HL-60 (cell line): ENCODE results near the gene MAML1.

Experiments used
- DNase-seq, 2 experiments: peaks; one replicate each; pipeline ENCODE4 v3.0.0-alpha.2; 2010 to 2020; ENCODE audit warnings: low read depth in 1 of 2, low spot score in 1 of 2
- H3K27ac ChIP-seq: fragments of 250-450 bp; sonication (Bioruptor Pico); replicated peaks from 2 replicates; pipeline ENCODE4 v1.5.1; 2020; ENCODE audit warnings: mild to moderate bottlenecking, moderate library complexity
- H3K27me3 ChIP-seq: fragments of 250-450 bp; sonication (Bioruptor Pico); 2 replicates; pipeline ENCODE4 v1.5.1; 2021; ENCODE audit warnings: mild to moderate bottlenecking, moderate library complexity; ENCODE audit not compliant: insufficient read depth, poor library complexity, severe bottlenecking
- H3K4me3 ChIP-seq: replicated peaks from 2 replicates; pipeline ENCODE4 v1.5.1; 2011; ENCODE audit warnings: mild to moderate bottlenecking, control low read depth, low read length; ENCODE audit not compliant: insufficient read depth
- CTCF ChIP-seq: IDR thresholded peaks from one replicate; pipeline ENCODE4 v1.5.1; 2011; ENCODE audit warnings: low read length, control low read depth, inconsistent platforms; ENCODE audit not compliant: insufficient read depth
- GABPA ChIP-seq: IDR thresholded peaks from 2 replicates; pipeline ENCODE4 v1.6.1; 2012; ENCODE audit warnings: low read depth
- POLR2AphosphoS5 ChIP-seq: IDR thresholded peaks from 2 replicates; pipeline ENCODE4 v1.6.1; 2012; ENCODE audit warnings: low read depth
- REST ChIP-seq: IDR thresholded peaks from 2 replicates; pipeline ENCODE4 v1.6.1; 2012; ENCODE audit warnings: low read depth; ENCODE audit not compliant: insufficient replicate concordance
- SPI1 ChIP-seq: IDR thresholded peaks from 2 replicates; pipeline ENCODE4 v1.6.1; 2012; ENCODE audit warnings: low read depth, mild to moderate bottlenecking, borderline replicate concordance

Gene MAML1

DNA sequence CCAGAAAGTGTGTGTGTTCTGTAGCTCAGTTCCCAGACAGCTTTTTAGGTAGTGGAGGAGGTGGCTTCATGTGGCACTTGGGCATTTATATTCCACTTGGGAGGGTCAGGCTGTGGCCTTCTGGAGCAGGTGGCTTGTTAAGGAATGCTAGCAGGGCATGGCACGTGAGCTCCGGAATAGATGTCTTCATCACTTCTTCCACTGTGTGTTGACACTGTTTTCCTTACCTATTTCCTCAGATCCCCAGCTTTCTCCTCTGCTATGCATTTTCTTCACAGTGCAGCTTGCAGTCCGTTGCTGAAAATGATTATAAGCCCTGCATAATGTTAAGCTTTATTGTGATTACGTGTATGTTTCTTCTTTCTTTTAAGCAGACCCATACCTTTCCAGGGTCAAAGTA lies 3.3 kb upstream of the MAML1 start:
- Histone ChIP-seq H3K27ac (no peak overlapping the region), H3K27me3 (no peaks in the 10 kb centered on the region), H3K4me3 (no peak overlapping the region)
- TF ChIP-seq REST (no peak), POLR2AphosphoS5 (peak; percentile 45; the same call in 1 of the 2 replicates), CTCF (no peak)
- no peak for DNase-seq

DNA sequence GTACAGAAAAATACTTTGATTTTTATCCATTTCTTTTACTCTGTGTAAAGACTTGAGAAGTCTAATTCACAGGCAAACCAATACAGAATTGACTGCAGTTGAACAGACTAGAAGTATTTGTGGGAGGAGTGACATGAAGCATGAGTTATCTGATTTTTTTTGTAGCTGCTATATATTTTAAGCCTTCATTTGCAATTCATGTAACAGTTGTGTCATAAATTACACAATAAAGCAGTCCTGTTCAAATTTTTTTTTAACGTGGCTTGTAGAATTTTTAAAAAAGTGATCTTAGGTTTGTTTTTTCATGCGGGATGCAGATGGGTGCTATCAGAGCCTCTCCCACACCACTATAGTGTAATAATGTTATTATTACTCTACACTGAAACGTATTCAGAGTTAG lies 2.9 kb upstream of the MAML1 start:
- Histone ChIP-seq H3K27me3 (no peaks in the 10 kb centered on the region), H3K4me3 (no peak overlapping the region), H3K27ac (no peak overlapping the region)
- TF ChIP-seq REST (no peak), POLR2AphosphoS5 (no peak), GABPA (no peak), CTCF (no peak), SPI1 (no peak)
- DNase-seq, result no peak

- Histone ChIP-seq H3K27ac (peak overlapping the region; percentile 79), H3K4me3 (no peak overlapping the region), H3K27me3 (no peaks in the 10 kb centered on the region)
- no peak for DNase-seq
- TF ChIP-seq CTCF (no peak), POLR2AphosphoS5 (no peak), REST (no peak), SPI1 (no peak), GABPA (no peak)
Observed at GRCh38 chr5:179730356-179730755, 2.3 kb upstream of the MAML1 start.
